ENCODE data around the gene NRG2. TPM values are rescaled to one million over a fixed set of nuclear protein-coding genes. Genes with fewer than 3 reads are reported as not detected.

NRG2 gene
- total RNA-seq, 1 experiment from 2014 or later: 0.91 TPM

DNA sequence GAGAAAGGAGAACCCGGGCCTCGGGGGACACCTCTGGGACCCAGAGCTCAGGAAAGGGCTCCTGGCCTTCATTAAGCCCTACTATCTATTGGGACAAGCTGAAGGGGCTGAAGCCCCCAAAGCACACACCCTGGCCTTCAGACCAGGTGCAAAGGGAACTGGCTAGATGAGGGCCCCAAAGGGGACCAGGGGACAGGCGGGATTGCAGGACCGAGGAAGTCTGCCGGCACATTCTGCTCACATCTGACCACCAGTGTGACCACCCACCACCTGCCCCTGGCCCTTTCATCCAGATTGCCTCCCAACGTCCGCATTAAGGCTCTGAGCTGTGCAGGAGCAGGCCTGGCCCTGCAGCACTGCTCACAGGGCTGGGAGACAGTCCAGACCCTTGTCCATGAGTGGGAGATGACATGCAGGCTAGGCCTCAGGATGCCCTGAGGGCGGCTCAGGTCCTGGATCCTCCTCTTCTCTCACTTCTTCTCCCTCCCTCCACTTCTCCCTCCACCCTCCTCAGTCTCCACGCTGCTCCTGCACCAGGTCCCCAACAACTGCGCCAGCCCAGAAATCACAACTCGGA, 228.3 kb downstream of the NRG2 start (continued):
- TF ChIP-seq, protein P1, sequence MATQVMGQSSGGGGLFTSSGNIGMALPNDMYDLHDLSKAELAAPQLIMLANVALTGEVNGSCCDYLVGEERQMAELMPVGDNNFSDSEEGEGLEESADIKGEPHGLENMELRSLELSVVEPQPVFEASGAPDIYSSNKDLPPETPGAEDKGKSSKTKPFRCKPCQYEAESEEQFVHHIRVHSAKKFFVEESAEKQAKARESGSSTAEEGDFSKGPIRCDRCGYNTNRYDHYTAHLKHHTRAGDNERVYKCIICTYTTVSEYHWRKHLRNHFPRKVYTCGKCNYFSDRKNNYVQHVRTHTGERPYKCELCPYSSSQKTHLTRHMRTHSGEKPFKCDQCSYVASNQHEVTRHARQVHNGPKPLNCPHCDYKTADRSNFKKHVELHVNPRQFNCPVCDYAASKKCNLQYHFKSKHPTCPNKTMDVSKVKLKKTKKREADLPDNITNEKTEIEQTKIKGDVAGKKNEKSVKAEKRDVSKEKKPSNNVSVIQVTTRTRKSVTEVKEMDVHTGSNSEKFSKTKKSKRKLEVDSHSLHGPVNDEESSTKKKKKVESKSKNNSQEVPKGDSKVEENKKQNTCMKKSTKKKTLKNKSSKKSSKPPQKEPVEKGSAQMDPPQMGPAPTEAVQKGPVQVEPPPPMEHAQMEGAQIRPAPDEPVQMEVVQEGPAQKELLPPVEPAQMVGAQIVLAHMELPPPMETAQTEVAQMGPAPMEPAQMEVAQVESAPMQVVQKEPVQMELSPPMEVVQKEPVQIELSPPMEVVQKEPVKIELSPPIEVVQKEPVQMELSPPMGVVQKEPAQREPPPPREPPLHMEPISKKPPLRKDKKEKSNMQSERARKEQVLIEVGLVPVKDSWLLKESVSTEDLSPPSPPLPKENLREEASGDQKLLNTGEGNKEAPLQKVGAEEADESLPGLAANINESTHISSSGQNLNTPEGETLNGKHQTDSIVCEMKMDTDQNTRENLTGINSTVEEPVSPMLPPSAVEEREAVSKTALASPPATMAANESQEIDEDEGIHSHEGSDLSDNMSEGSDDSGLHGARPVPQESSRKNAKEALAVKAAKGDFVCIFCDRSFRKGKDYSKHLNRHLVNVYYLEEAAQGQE (IDR thresholded peaks at IDR 0.05; ENCODE audit: low read depth): no peak
- no peak for TF ChIP-seq ELF1 (IDR thresholded peaks at IDR 0.05; ENCODE audit: borderline replicate concordance, low read depth)
- no peak for TF ChIP-seq YY1 (IDR thresholded peaks at IDR 0.05; ENCODE audit: extremely low read depth, insufficient replicate concordance, low read depth, low read length)
- no peak for TF ChIP-seq SIN3A (IDR thresholded peaks at IDR 0.05; ENCODE audit: low read depth)
- no peak for TF ChIP-seq JUND (IDR thresholded peaks at IDR 0.05)
- TF ChIP-seq ZFX (IDR thresholded peaks at IDR 0.05): no peak

DNA sequence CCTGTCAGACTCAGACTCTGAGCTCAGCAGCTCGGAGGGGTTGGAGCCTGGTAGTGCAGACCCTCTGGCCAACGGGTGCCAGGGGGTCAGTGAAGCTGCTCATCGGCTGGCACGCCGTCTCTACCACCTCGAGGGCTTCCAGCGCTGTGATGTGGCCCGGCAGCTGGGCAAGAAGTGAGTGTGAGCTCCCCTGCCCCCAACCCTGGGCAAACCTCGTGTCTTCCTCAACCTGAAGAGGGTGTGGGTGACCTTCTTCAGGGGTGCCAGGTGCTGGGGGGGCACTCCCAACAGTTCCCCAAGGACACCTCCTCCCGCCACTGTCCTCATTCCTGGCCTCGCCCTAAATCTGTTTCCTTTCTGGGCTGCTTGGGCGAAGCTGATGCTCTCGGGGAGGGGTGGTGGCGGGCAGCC, 228.9 kb downstream of the NRG2 start:
- Histone ChIP-seq H3K9me2 (ENCODE audit: insufficient read depth) (no peaks in the 10 kb centered on the region), H3K36me3 (ENCODE audit: control insufficient read depth in 1 of 2, insufficient read depth in 2 of 2, low read length in 2 of 2) (no peaks in the 10 kb centered on the region), H3K79me2 (ENCODE audit: insufficient read depth, low read length) (no peaks in the 10 kb centered on the region), H3K4me2 (ENCODE audit: low read length) (no peak overlapping the region), H4K20me1 (ENCODE audit: insufficient read depth) (no peaks in the 10 kb centered on the region), H2AFZ (ENCODE audit: low read depth, low read length, poor library complexity, severe bottlenecking) (no peak overlapping the region), H3K9ac (ENCODE audit: low read length) (no peak overlapping the region), H3K27me3 (ENCODE audit: insufficient read depth, low read length) (no peaks in the 10 kb centered on the region), H3K9me3 (ENCODE audit: control insufficient read depth in 1 of 2, insufficient read depth in 1 of 2, low read depth in 1 of 2, low read length in 2 of 2) (peaks cover 0 to 4% of the 10 kb centered on the region in 2 experiments; a peak in 1 of 4 replicates), H3K4me3 (replicated peaks in 1 of 2; ENCODE audit: low read depth in 1 of 2, low read length in 2 of 2) (no peak overlapping the region), H3K27ac (ENCODE audit: low read depth, low read length) (no peak overlapping the region), H3K4me1 (ENCODE audit: control insufficient read depth in 1 of 2, insufficient read depth in 2 of 2, low read length in 2 of 2) (no peaks in the 10 kb centered on the region)
- ChIA-PET POLR2A (interaction anchor here (0.5 kb wide), 1 partner anchor 21 kb away, joined by 3 read pairs; no protein-coding TSS in a partner anchor), RAD21 (ENCODE audit: low non-redundant PET in 1 of 2, low total read pairs in 2 of 2, uncharacterized antibody in 2 of 2, unreplicated experiment in 2 of 2) (no interaction called here), CTCF (no interaction called here)
- no TSS peak for BruUV-seq (replicated peaks)
- DNase-seq (ENCODE audit: low read depth, low spot score): no peak
- intact Hi-C loops (cut with micrococcal nuclease): no loop called here
- TF ChIP-seq EZH2 (IDR thresholded peaks at IDR 0.05): no peak
- TF ChIP-seq, protein P2, sequence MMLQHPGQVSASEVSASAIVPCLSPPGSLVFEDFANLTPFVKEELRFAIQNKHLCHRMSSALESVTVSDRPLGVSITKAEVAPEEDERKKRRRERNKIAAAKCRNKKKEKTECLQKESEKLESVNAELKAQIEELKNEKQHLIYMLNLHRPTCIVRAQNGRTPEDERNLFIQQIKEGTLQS (IDR thresholded peaks at IDR 0.05): no peak
- TF ChIP-seq, protein P3, sequence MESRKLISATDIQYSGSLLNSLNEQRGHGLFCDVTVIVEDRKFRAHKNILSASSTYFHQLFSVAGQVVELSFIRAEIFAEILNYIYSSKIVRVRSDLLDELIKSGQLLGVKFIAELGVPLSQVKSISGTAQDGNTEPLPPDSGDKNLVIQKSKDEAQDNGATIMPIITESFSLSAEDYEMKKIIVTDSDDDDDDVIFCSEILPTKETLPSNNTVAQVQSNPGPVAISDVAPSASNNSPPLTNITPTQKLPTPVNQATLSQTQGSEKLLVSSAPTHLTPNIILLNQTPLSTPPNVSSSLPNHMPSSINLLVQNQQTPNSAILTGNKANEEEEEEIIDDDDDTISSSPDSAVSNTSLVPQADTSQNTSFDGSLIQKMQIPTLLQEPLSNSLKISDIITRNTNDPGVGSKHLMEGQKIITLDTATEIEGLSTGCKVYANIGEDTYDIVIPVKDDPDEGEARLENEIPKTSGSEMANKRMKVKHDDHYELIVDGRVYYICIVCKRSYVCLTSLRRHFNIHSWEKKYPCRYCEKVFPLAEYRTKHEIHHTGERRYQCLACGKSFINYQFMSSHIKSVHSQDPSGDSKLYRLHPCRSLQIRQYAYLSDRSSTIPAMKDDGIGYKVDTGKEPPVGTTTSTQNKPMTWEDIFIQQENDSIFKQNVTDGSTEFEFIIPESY (IDR thresholded peaks at IDR 0.05; ENCODE audit: extremely low read depth, insufficient replicate concordance, low read length): no peak
- TF ChIP-seq YY1 (IDR thresholded peaks at IDR 0.05; ENCODE audit: extremely low read depth, insufficient replicate concordance, low read depth, low read length): no peak
- TF ChIP-seq SP1 (IDR thresholded peaks at IDR 0.05; ENCODE audit: low read depth): no peak
- no peak for TF ChIP-seq SIN3A (IDR thresholded peaks at IDR 0.05; ENCODE audit: low read depth)
- TF ChIP-seq, protein P4, sequence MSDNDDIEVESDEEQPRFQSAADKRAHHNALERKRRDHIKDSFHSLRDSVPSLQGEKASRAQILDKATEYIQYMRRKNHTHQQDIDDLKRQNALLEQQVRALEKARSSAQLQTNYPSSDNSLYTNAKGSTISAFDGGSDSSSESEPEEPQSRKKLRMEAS (IDR thresholded peaks at IDR 0.05): no peak
- TF ChIP-seq POLR2AphosphoS5 (IDR thresholded peaks at IDR 0.05; ENCODE audit: low read depth, low read length): no peak
- TF ChIP-seq, protein P1 (IDR thresholded peaks at IDR 0.05; ENCODE audit: low read depth): no peak
- no peak for TF ChIP-seq JUND (IDR thresholded peaks at IDR 0.05)
- no peak for TF ChIP-seq RAD21 (IDR thresholded peaks at IDR 0.05; ENCODE audit: low read depth)
- no peak for ATAC-seq
